ENCODE measurements around the gene TMOD1. TPM values are rescaled to one million over a fixed set of nuclear protein-coding genes. Genes with fewer than 3 reads are reported as not detected.

TMOD1 gene
- total RNA-seq, 1 donor: 0.18 TPM

DNA sequence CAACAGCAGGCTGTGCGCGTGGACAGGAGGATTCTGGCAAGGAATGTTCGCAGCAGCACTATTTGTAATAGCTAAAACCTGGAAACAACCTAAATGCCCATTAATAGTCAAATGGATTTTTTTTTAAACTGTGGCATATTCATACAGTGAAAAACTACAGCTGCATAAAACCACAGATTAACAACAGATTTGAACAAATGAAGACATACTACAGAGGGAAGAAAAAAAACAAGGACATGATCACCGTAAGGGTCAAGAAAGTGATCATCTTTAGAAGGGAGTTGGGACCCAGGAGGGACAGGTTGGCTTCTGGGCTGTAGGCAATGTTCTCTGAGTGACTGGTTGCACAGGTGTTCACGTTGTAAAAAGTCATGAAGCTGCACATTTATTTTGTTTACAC is 1.2 kb upstream of the TMOD1 start:
- TF ChIP-seq, protein P1, sequence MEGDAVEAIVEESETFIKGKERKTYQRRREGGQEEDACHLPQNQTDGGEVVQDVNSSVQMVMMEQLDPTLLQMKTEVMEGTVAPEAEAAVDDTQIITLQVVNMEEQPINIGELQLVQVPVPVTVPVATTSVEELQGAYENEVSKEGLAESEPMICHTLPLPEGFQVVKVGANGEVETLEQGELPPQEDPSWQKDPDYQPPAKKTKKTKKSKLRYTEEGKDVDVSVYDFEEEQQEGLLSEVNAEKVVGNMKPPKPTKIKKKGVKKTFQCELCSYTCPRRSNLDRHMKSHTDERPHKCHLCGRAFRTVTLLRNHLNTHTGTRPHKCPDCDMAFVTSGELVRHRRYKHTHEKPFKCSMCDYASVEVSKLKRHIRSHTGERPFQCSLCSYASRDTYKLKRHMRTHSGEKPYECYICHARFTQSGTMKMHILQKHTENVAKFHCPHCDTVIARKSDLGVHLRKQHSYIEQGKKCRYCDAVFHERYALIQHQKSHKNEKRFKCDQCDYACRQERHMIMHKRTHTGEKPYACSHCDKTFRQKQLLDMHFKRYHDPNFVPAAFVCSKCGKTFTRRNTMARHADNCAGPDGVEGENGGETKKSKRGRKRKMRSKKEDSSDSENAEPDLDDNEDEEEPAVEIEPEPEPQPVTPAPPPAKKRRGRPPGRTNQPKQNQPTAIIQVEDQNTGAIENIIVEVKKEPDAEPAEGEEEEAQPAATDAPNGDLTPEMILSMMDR (IDR thresholded peaks at IDR 0.05; ENCODE audit: insufficient read depth, low read length): no peak
- no peak for DNase-seq (ENCODE audit: low read depth)
- H3K4me3 ChIP-seq (ENCODE audit: low read depth, low read length): no peak overlapping the region

DNA sequence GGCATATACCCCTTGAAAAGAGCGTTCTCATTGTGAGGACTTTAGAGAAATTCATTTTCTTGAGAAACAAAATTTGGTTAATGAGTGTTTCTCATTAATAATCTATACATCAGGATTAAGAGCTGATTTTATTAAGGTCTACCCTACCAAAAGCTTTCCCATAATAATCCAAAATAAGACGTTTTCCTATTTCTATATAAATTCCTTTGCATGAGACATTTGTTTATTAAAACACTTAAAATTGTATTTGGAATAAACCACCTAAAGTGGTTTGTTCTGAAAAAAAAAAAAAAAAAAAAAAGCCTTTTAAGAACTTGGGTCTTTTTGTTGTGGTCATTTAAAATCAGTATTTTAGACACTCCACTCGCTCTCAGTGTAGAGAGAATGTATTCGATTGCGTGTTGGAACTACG is 695 bp upstream of the TMOD1 start:
- H3K4me3 ChIP-seq (ENCODE audit: low read depth, low read length): no peak overlapping the region
- TF ChIP-seq, protein P1 (IDR thresholded peaks at IDR 0.05; ENCODE audit: insufficient read depth, low read length): no peak
- DNase-seq (ENCODE audit: low read depth): no peak

DNA sequence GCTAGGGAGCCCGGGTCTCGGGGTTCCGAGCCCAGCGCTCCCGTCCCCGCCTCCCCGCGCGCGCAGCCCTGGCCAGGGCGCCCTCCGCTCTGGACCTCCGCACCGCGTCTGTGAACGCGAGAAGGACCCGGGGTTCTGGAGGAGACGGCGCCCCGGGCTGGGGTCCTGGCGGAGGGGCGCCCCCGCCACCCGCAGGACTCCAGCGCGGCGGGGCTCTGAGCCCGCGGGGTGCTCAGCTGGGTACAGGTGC is 431 bp downstream of the TMOD1 start:
- DNase-seq (ENCODE audit: low read depth): no peak
- TF ChIP-seq, protein P1 (IDR thresholded peaks at IDR 0.05; ENCODE audit: insufficient read depth, low read length): no peak
- peak overlapping the region; percentile 52 for H3K4me3 ChIP-seq (ENCODE audit: low read depth, low read length)

DNA sequence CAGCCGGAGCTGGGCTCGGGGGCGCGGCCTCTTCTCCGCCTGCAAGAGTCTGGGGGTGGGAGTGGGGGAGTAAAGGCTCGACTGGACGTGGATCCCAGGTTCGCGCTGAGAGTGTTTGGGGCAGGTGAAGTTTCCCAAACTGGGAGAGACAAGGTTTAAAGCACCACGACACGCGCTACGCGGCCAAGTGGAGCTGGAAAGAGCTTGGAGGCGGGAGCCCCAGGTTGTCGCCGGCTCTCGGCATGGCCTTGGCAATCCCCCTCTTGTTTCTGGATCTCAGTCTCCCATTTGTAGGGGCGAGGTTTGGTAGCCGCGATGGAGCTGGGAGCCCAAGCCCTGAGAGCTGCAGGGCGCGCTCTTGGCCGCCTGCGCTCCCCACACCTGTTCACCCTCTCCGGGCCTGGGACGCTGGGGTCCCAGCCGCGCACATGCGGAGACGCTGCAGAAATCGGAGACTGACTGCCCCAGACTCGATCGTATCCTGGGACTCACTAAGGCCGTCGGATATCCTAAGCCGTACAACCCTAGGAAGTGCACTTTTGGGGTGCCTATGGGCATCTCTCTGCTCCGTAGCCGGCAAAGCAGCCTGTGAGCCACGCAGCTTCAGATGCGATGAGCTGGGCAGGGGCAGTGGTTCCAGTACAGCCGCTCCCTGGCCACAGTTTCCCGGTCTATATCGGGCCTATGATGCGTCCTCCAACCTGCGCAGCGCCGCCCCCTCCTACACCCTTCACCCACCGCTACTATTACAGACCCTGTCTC is 937 bp downstream of the TMOD1 start:
- TF ChIP-seq, protein P1 (IDR thresholded peaks at IDR 0.05; ENCODE audit: insufficient read depth, low read length): no peak
- no peak for DNase-seq (ENCODE audit: low read depth)
- no peak overlapping the region for H3K4me3 ChIP-seq (ENCODE audit: low read depth, low read length)

DNA sequence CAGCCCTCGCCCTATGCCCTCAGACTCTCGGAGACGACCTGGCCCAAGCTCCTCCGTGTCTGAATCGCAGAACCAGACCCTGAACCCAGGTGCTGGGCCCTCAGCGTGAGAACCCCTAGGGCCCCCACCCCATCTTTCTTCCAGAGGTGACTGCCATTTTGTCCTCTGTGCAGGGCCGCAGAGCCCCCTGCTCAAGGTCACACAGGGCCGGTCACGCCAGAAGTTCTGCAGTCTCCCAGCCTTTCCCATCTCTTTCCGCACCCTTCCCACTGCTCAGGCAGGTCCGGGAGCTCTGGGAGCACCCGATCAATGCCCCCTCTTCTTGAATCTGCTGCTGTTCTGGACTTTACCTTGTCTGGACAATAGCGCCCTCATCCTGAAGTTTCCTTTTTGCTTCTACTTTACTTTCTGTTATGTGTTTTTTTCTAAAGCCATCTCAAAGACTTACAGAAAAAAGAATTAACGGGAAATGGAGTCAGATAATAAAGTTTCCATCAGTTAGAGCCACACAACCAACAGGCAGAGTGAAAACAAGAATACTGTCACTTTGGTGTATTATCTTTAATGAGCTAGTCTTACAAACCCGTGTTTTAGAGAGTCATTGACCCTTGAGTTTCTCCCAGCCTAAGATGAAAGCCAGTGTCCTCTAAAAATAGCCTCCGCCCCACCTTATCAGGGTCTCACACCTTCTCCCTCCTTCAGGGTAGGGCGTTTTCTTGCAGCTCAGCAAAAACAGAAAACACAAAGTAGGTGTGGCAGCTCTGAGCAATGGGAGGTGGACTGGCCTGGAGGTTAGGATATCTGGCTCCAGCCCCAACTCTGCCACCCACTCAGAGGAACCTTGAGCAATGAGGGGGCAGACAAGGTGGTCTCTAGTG is 1.8 kb downstream of the TMOD1 start:
- no peak for DNase-seq (ENCODE audit: low read depth)
- no peak overlapping the region for H3K4me3 ChIP-seq (ENCODE audit: low read depth, low read length)

DNA sequence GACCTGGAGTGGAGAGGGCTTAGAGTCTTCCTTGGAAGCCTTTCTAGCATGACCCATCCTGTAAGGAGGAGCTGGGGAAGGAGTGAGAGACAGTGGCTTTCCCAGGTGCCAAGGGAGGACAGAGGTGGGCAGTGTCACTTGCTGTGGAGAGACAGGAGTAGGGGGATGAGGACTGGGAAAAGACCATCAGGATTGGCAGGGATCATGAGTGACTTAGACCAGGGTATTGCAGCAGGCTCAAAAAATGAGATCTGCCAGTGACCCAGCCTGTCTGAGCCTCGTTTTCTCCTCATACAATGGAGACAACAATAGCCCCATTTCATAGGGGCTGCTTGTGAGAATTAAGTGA is 2.4 kb downstream of the TMOD1 start:
- no peak overlapping the region for H3K4me3 ChIP-seq (ENCODE audit: low read depth, low read length)
- no peak for DNase-seq (ENCODE audit: low read depth)
- TF ChIP-seq, protein P1 (IDR thresholded peaks at IDR 0.05; ENCODE audit: insufficient read depth, low read length): no peak

More for the DNA sequence above, 1.8 kb downstream of the TMOD1 start:
- TF ChIP-seq, protein P1 (IDR thresholded peaks at IDR 0.05; ENCODE audit: insufficient read depth, low read length): no peak

Data from fibroblast of the aortic adventitia (primary cell).